ENCODE measurements around the gene EEF2. TPM values are rescaled to one million over a fixed set of nuclear protein-coding genes. Genes with fewer than 3 reads are reported as not detected.

The EEF2 gene
- total RNA-seq, 1 experiment from 2014 or later: 1,124 TPM

- no peak overlapping the region for H3K4me3 ChIP-seq (ENCODE audit: low read length)
- peaks cover 34% of the 10 kb centered on the region for H3K79me2 ChIP-seq (ENCODE audit: low read length)
- no peak overlapping the region for H2AFZ ChIP-seq (ENCODE audit: low read length)
- no peaks in the 10 kb centered on the region for H3K9me3 ChIP-seq (ENCODE audit: low read length)
- no peak for TF ChIP-seq EZH2phosphoT487 (IDR thresholded peaks at IDR 0.05; ENCODE audit: borderline replicate concordance, low read length)
- TF ChIP-seq CTCF (conservative IDR thresholded peaks at IDR 0.05; ENCODE audit: low read depth, low read length): no peak
- no peak for TF ChIP-seq EZH2 (IDR thresholded peaks at IDR 0.05; ENCODE audit: low read length, unreplicated experiment)
- no peak for DNase-seq
- no peaks in the 10 kb centered on the region for H3K4me1 ChIP-seq (ENCODE audit: insufficient read depth, low read length)
- peaks cover 59% of the 10 kb centered on the region for H4K20me1 ChIP-seq (ENCODE audit: low read length)
- H3K9me2 ChIP-seq (replicated peaks; ENCODE audit: low read length): no peaks in the 10 kb centered on the region
- no peak overlapping the region for H3K4me2 ChIP-seq (ENCODE audit: low read length)
- TSS peak; percentile 31 for BruUV-seq (replicated peaks)
- intact Hi-C loops (cut with micrococcal nuclease): no loop called here
- no peaks in the 10 kb centered on the region for H3K27me3 ChIP-seq (ENCODE audit: low read length)
- peaks cover 58% of the 10 kb centered on the region for H3K36me3 ChIP-seq (ENCODE audit: low read depth, low read length)
- H3F3A ChIP-seq (ENCODE audit: low read length, unreplicated experiment): peaks cover 3% of the 10 kb centered on the region
- POLR2A ChIA-PET (ENCODE audit: unreplicated experiment): no interaction called here
- ATAC-seq: no peak
- H3K9ac ChIP-seq (ENCODE audit: low read length): no peak overlapping the region
- CTCF ChIA-PET: no interaction called here
- no peak overlapping the region for H3K27ac ChIP-seq (ENCODE audit: low read length)
Measured at GRCh38 chr19:3976495-3977241, 8.6 kb downstream of the EEF2 start.

- no peak overlapping the region for H3K4me3 ChIP-seq (ENCODE audit: low read length)
- POLR2A ChIA-PET (ENCODE audit: unreplicated experiment): no interaction called here
- DNase-seq (no peak), ATAC-seq (no peak)
- CTCF ChIA-PET: no interaction called here
- H3K27me3 ChIP-seq (ENCODE audit: low read length): no peaks in the 10 kb centered on the region
- no peak for TF ChIP-seq EZH2phosphoT487 (IDR thresholded peaks at IDR 0.05; ENCODE audit: borderline replicate concordance, low read length)
- no peak for TF ChIP-seq CTCF (conservative IDR thresholded peaks at IDR 0.05; ENCODE audit: low read depth, low read length)
- no peak for TF ChIP-seq EZH2 (IDR thresholded peaks at IDR 0.05; ENCODE audit: low read length, unreplicated experiment)
- BruUV-seq (replicated peaks): no TSS peak
- H4K20me1 ChIP-seq (ENCODE audit: low read length): peaks cover 49% of the 10 kb centered on the region
- no peaks in the 10 kb centered on the region for H3K9me3 ChIP-seq (ENCODE audit: low read length)
- H3K9me2 ChIP-seq (replicated peaks; ENCODE audit: low read length): no peaks in the 10 kb centered on the region
- H3K9ac ChIP-seq (ENCODE audit: low read length): no peak overlapping the region
- H3F3A ChIP-seq (ENCODE audit: low read length, unreplicated experiment): peaks cover 3% of the 10 kb centered on the region
- H3K4me1 ChIP-seq (ENCODE audit: insufficient read depth, low read length): no peaks in the 10 kb centered on the region
- no peak overlapping the region for H3K4me2 ChIP-seq (ENCODE audit: low read length)
- H2AFZ ChIP-seq (ENCODE audit: low read length): no peak overlapping the region
- H3K36me3 ChIP-seq (ENCODE audit: low read depth, low read length): peaks cover 48% of the 10 kb centered on the region
- peaks cover 25% of the 10 kb centered on the region for H3K79me2 ChIP-seq (ENCODE audit: low read length)
- no peak overlapping the region for H3K27ac ChIP-seq (ENCODE audit: low read length)
- intact Hi-C loops (cut with micrococcal nuclease): no loop called here
Measured at GRCh38 chr19:3975637-3976087, 9.6 kb downstream of the EEF2 start.

DNA sequence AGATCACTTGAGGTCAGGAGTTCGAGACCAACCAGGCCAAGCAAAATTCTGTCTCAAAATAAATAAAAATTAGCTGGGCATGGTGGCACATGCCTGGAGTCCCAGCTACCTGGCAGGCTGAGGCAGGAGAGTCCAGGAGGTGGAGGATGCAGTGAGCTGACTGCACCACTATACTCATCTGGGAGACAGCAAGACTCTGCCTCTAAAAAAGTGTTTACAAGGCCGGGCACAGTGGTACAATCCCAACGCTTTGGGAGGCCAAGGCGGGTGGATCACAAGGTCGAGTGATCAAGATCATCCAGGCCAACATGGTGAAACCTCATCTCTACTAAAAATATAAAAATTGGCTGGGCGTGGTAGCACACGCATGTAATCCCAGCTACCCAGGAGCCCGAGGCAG is 10.1 kb downstream of the EEF2 start:
- intact Hi-C loops (cut with micrococcal nuclease): no loop called here
- H3K4me2 ChIP-seq (ENCODE audit: low read length): no peak overlapping the region
- POLR2A ChIA-PET (ENCODE audit: unreplicated experiment): no interaction called here
- H2AFZ ChIP-seq (ENCODE audit: low read length): no peak overlapping the region
- H3K27ac ChIP-seq (ENCODE audit: low read length): no peak overlapping the region
- H3K9me3 ChIP-seq (ENCODE audit: low read length): no peaks in the 10 kb centered on the region
- ATAC-seq: no peak
- no peak for TF ChIP-seq EZH2 (IDR thresholded peaks at IDR 0.05; ENCODE audit: low read length, unreplicated experiment)
- TF ChIP-seq EZH2phosphoT487 (IDR thresholded peaks at IDR 0.05; ENCODE audit: borderline replicate concordance, low read length): no peak
- TF ChIP-seq CTCF (conservative IDR thresholded peaks at IDR 0.05; ENCODE audit: low read depth, low read length): no peak
- peaks cover 25% of the 10 kb centered on the region for H3K79me2 ChIP-seq (ENCODE audit: low read length)
- peaks cover 43% of the 10 kb centered on the region for H4K20me1 ChIP-seq (ENCODE audit: low read length)
- CTCF ChIA-PET: no interaction called here
- H3K9me2 ChIP-seq (replicated peaks; ENCODE audit: low read length): no peaks in the 10 kb centered on the region
- DNase-seq: no peak
- H3K9ac ChIP-seq (ENCODE audit: low read length): no peak overlapping the region
- peaks cover 43% of the 10 kb centered on the region for H3K36me3 ChIP-seq (ENCODE audit: low read depth, low read length)
- H3K4me1 ChIP-seq (ENCODE audit: insufficient read depth, low read length): no peaks in the 10 kb centered on the region
- H3K27me3 ChIP-seq (ENCODE audit: low read length): no peaks in the 10 kb centered on the region
- no TSS peak for BruUV-seq (replicated peaks)
- no peak overlapping the region for H3K4me3 ChIP-seq (ENCODE audit: low read length)
- peaks cover 3% of the 10 kb centered on the region for H3F3A ChIP-seq (ENCODE audit: low read length, unreplicated experiment)

All from PC-3 (cell line).